ENCODE measurements around the gene RFX6.

DNA sequence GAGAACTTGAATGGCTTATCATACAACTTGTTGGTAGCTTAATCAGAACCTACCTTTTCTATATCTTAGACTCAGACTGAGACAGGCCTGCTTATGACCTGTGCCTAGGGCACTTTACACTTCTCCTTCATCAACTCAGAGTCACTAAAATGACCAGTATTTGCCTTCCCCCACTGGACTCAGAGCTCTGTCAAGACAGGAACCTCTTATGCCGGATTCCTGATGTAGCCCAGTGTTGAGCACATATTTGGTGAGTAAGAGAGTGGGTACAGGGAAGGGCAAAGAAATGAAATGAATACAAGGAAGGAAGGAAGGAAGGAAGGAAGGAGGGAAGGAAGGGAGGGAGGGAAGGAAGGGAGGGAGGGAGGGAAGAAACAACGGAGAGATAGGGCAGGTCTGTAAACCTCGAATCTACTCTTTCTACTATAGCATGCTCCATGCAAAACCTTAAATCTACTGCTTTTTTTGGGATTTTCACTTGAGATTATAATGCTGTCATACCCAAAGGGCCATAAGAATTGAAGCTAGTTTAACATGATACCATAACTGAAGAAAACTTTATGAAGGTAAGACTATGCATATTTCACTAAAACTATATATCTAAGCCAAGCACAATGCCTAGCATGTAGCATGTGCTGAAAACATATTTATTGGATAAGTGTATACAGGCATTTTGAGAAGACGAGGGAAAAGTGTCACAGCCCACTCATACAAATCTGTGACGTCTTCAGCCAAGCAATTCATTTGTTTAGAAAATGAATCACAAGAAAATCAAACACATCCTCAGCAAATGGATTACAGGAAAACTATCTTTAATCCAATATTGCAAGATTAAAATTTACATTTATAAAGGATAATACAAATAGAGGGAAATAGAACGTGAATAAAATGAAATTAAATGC lies 89.9 kb downstream of the RFX6 start:
- TF ChIP-seq POLR2AphosphoS5 (IDR thresholded peaks at IDR 0.05; ENCODE audit: borderline replicate concordance, low read depth, low read length) (no peak), EZH2 (IDR thresholded peaks at IDR 0.05) (no peak), FOXP2 (optimal IDR thresholded peaks at IDR 0.05; ENCODE audit: control extremely low read depth, extremely low read length, insufficient read depth) (no peak)
